GM12865 (cell line): Measurements from ENCODE around the gene PCSK2.

Experiments used
- DNase-seq: peaks from one replicate; pipeline ENCODE4 v3.0.0; 2010; ENCODE audit warnings: low read depth
- H3K4me3 ChIP-seq: 2 replicates; pipeline ENCODE4 v1.5.1; 2011; ENCODE audit warnings: mild to moderate bottlenecking, low read depth, low read length, control low read depth
- TF ChIP-seq, protein P1 (sequence below): IDR thresholded peaks from 2 replicates; pipeline ENCODE4 v1.5.1; 2011; ENCODE audit warnings: low read length, control low read depth, low read depth, inconsistent platforms; ENCODE audit not compliant: insufficient read depth; ENCODE audit errors: missing control alignments

Gene PCSK2

DNA sequence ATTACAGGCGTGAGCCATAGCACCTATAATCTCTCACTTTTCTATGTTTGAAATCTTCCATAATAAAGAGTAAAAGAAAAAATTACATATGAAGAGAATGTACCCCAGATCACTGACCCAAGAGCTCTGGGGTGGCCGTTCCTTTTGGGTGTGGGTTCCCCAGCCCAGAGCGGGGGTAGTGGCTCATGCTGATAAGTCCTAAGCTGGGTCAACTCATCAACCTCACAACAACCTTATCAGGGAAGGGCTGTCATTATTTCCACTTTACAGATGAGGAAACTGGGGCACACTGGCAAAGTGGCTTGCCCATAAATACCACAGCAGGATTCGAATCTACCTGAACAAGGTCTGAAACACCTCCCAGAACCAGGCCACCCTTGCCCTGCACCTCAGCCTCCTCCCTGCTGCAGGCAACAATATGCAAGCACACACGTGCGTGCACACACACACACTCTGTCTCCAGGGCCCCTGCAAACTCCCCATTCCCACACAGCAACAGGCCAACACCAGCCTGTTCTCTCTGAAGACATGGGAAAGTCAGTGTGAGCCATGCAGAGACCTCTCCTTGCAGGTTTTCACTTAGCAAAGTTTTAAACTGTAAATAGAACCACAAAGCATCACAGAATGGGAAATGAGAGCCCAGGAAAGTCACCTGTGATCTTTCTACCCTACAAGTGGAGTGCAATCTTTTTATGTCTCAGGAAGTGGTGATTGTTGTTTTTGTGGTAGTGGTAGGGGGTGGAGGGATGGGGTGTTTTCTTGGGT is 276.6 kb downstream of the PCSK2 start:
- TF ChIP-seq, protein P1, sequence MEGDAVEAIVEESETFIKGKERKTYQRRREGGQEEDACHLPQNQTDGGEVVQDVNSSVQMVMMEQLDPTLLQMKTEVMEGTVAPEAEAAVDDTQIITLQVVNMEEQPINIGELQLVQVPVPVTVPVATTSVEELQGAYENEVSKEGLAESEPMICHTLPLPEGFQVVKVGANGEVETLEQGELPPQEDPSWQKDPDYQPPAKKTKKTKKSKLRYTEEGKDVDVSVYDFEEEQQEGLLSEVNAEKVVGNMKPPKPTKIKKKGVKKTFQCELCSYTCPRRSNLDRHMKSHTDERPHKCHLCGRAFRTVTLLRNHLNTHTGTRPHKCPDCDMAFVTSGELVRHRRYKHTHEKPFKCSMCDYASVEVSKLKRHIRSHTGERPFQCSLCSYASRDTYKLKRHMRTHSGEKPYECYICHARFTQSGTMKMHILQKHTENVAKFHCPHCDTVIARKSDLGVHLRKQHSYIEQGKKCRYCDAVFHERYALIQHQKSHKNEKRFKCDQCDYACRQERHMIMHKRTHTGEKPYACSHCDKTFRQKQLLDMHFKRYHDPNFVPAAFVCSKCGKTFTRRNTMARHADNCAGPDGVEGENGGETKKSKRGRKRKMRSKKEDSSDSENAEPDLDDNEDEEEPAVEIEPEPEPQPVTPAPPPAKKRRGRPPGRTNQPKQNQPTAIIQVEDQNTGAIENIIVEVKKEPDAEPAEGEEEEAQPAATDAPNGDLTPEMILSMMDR = no peak
- H3K4me3 ChIP-seq = no peak overlapping the region
- no peak for DNase-seq

DNA sequence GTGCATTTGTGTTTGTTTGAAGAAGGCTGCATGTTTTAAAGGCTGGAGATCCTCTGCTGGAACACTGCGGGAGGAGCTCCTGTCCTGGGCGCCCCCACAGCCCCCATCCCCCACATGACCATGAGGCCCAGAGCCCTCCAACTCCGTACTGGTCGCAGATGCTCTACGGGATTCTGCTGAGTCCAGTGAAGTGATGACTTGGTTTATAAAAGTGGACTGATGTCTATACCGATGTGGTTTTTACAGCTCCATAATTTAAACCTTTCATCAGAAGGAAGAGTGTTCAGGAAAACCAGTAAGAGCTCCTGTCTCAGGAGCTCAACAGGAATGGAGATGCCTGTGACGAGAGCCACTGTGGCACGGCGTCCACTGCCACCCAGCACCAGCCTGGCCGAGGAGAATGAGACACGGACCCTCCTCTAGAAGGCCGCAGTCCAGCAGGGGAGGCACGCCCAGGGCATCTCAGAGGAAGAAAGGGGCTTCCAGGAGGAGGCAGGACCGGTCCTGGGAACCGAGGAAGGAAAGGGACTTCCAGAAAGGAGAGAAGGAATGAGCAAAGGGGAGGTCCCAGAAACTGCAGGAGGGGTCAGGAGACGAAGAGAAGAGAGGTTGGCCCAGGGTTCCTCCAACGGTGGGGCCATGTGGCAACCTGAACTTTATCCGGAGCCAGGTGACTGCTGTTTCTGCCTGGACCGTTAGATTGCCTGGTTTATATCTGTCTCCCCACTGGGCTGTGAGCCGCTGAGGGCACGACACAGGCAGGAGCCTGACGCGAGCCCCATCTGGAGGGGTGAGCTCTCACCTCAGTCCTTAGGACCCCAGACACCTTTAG is 277.4 kb downstream of the PCSK2 start:
- peak overlapping the region; percentile 41 for H3K4me3 ChIP-seq
- TF ChIP-seq, protein P1 = no peak
- no peak for DNase-seq

DNA sequence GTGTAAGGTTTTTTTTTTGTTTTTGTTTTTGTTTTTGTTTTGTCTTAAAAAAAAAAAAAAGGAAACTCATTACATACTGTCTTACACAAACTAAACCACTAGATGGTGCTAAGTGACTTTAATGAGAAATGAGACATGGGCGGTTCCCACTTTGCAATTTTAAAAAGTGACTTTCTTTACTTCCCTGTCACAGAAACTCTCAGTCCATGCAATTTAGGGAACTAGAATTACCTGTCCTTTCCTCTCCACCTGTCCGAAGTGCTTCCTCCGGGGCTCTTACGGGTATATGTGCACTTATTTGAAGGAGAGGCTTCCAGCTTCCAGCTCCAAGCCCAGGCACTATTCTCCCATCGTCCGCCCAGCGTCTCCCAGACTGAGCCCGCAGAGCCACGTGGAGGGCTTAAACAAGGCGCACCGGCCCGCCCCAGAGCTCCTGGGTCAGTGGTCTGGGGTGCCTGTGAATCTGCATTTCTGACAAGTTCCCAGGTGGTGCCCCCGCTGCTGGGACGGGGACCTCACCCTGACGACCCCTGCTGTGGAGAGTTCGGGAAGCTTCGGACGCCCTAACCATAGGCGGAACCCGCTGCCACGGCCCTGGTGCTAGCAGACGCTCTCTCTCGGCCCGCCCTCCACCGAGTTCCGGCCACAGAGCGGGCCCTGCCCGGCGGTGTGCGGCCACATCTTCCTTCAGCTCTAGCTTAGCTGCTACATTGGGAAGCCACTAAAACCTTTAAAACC is 278.2 kb downstream of the PCSK2 start:
- DNase-seq = peak; percentile 74
- peak overlapping the region; percentile 64 for H3K4me3 ChIP-seq

DNA sequence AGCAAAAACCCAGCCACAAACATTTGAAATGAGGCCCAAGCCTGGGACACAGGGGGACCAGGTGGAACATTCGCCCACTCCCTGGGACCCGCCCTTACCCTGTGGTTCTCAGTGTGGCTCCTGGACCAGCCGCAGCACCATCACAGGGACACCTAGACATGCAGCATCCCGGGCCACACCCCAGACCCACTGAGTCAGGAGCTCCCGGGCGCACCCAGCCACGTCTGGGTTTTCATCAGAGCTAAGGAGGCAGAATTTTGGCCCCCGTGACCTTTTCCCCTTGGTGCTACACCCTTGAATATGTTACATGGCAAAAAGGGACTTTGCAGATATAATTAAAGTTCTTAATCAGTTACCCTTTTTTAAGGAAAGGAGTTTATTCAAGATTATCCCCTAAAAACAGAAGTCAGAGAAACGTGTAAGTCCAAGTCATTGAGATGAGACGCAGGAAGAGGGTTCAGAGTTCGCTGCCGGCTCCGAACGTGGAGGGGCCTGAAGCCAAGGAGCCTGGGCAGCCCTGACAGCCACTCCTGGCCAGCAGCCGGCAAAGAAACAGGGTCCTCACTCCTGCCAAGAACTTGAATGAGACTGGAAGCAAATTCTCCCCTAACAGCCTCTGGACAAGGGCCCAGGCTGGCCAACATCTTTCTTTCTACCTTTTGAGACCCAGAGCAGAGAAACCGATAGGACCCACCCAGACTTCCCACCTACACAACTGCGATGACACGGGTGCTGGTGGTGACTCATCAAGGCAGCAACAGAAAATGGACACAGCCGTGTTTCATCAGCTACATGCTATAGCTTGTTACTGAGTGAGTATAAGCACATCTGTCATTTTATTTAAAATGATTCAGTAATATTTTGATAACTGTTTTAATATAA is 279.0 kb downstream of the PCSK2 start:
- no peak for DNase-seq
- H3K4me3 ChIP-seq = no peak overlapping the region

More for the DNA sequence above, 278.2 kb downstream of the PCSK2 start:
- TF ChIP-seq, protein P1 = peak; percentile 47

DNA sequence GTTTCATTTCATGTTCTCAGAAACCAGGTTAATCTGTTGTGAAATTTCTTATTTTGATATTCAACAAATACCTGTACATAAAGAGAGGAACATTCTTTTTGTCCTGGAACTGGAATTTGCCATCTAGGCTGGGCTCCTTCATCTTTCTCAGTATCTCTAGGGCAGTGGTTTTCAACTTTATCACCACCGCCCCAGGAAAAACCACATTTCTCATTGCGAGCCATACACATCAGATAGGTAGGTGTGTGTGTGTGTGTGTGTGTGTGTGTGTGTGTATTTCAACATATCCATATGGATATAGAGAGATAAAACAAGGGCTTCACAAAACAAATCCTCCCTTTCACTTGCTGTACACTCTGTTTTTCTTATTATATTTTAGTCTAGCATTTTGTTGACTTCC is 280.2 kb downstream of the PCSK2 start:
- TF ChIP-seq, protein P1 = no peak
- H3K4me3 ChIP-seq = no peak overlapping the region

More for the DNA sequence above, 279.0 kb downstream of the PCSK2 start:
- TF ChIP-seq, protein P1 = no peak

DNA sequence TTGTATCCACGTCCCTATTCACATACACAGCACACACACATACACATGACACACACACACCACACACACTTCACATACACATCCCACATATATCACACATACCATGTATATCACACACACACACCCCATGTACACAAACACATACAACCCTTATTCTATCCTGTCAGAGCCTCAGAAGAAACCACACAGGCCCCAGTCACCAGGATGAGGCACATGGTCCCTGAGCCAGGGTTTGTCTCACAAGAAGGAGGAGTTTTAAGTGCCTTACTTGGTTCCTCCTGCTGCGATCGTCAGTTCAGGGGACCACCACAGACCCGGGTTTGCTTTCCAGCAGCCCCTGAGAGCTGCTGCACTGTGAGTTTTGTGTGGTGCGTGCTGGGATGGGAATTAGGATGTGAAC is 280.7 kb downstream of the PCSK2 start:
- H3K4me3 ChIP-seq = no peak overlapping the region
- TF ChIP-seq, protein P1 = no peak
- DNase-seq = no peak

More for the DNA sequence above, 280.2 kb downstream of the PCSK2 start:
- DNase-seq = no peak
